NCI-H187 treated with DMSO at 0.1 percent for 48 hours (cell line): Measurements from ENCODE around the gene SKIC8.

Source experiments
- DNase-seq: peaks from one replicate; lab custom pipeline; 2025; lab: John Stamatoyannopoulos, UW

The SKIC8 gene

GRCh38 chr15:78321786-78322185 lies 22.4 kb upstream of the SKIC8 start:
- no peak for DNase-seq

GRCh38 chr15:78321041-78321570 lies 21.7 kb upstream of the SKIC8 start:
- no peak for DNase-seq

- no peak for DNase-seq
Measured at GRCh38 chr15:78320183-78320582, 20.8 kb upstream of the SKIC8 start.

DNA sequence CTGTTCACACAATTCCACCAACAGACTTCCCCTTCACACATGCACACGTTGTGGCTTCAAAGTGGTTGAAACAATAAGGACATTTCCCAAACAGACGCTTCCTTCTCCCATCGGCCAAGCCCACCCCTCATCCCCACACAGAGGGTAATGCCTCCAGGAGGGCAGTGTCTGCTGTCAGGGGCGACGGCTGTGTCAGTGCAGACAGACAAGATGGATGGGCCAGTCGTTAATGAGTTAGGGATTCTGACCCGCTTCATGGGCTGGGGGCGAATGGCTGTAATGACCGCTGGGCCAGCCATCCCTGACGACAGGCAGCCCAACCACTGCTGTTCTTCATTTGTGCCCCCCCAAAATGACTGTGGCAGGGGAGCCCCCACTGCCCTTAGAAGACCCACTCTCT lies 20.2 kb upstream of the SKIC8 start:
- no peak for DNase-seq

GRCh38 chr15:78317145-78317836 lies 17.9 kb upstream of the SKIC8 start:
- DNase-seq: no peak

GRCh38 chr15:78316283-78317083 lies 17.1 kb upstream of the SKIC8 start:
- no peak for DNase-seq

DNA sequence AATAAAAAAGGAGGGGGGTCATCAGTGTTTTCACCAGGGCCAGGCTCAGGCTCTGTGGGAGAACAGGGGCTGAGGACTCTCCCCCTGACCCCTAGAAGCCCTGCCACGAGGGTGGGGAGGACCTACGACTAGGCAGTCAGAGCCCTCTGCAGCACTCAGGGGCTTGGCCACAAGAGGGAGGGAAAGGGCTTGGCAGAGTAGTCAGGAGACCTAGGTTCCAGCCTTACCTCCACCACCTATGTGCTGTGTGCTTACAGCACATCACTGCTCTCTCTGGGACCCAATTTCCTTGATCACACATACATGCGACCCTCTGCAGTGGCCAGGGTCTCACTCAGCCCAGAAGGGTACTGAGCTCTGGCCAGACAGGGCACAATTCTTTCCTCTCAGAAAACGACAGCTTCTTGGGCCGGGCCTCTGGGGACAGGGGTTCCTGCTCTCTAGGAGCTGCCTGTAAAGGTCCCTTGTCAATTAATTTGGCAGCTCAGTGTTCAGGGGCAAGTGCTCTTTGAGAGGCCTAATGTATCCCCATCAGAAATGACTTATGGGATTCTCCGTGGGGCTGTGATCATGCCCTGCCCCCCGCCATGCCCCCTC lies 16.4 kb upstream of the SKIC8 start:
- no peak for DNase-seq

GRCh38 chr15:78314181-78314581 lies 14.8 kb upstream of the SKIC8 start:
- no peak for DNase-seq

DNA sequence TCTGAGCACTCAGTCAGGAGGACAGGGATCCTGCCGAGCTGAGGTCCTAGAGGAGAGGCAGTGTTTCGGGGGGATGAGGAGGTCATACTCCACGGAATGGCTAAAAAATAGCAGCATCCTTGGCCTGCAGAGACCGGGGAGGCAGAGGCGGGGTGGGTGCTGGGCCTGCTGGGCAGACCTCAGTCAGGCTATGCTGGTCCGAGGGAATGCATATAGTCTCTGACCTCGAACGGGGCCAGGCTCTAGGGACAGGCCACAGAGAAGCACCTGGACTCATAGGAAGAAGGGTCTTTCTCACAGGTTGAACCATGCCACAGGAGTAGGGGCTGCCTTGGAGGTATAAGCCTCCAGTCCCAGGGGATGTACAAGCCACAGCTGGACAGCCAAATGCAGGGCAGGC lies 14.0 kb upstream of the SKIC8 start:
- no peak for DNase-seq

- DNase-seq: no peak
Measured at GRCh38 chr15:78312957-78313356, 13.5 kb upstream of the SKIC8 start.

GRCh38 chr15:78312536-78312935 lies 13.1 kb upstream of the SKIC8 start:
- DNase-seq: no peak

DNA sequence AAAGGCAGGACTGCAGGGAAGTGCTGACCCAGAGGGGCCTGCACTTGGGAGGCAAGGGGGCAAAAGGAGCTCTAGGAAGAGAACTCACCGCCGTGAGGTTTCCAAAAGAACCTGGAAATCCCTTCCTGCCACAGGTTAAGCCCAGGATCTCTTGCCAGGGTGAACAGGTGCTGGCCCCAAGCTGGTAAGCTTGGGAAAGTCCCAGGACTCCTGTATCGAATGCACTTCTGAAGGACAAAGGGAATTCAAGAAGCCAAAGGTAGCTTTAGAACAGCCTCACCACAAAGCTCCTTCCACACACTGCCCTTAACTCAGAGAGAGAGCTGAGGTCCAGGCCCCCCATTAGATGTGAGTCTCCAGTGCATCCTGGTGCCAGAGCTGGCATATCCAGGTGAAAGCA lies 11.9 kb upstream of the SKIC8 start:
- DNase-seq: no peak

- DNase-seq: no peak
Measured at GRCh38 chr15:78308422-78309032, 9.1 kb upstream of the SKIC8 start.

- DNase-seq: no peak
Measured at GRCh38 chr15:78307976-78308375, 8.6 kb upstream of the SKIC8 start.

- no peak for DNase-seq
Measured at GRCh38 chr15:78306176-78306774, 6.9 kb upstream of the SKIC8 start.

DNA sequence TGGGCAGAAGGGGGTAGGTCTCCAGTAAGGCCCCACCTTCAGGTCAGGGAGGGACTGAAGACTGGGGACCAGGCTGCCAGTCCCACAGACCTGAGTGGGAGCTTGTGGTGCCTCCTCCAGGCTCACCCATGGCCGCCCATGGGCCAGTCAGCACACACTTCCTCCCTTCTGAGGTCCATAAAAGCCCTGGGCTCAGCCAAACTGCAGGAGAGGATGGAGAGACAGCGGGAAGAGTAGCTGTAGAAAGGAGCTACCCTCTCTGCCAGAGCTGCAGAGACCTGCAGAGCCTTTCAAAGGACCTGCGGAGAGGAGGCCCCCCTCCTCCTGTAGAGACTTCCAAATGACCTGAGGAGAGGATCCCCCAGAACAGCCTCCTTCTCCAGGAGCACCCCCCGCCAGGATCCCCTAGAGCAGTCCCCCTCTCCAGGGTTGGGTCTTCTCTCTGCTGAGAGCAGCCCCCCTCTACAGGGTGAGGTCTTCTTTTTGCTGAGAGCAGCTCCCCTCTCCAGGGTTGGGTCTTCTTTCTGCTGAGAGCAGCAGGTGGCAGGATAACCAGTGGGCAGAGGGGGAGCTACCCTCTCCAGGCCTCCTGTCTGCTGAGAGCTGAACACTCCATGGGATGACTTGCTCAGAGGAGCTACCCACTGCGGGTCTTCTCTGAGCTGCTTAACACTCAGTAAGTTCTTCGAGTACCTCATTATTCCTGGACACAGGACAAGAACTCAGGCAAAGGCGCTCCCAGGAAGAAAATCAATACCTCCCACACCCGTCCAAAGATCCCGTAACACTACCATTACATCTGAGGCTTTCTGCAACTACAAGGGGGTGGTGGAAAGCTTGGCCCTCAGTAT lies 5.0 kb upstream of the SKIC8 start:
- no peak for DNase-seq

DNA sequence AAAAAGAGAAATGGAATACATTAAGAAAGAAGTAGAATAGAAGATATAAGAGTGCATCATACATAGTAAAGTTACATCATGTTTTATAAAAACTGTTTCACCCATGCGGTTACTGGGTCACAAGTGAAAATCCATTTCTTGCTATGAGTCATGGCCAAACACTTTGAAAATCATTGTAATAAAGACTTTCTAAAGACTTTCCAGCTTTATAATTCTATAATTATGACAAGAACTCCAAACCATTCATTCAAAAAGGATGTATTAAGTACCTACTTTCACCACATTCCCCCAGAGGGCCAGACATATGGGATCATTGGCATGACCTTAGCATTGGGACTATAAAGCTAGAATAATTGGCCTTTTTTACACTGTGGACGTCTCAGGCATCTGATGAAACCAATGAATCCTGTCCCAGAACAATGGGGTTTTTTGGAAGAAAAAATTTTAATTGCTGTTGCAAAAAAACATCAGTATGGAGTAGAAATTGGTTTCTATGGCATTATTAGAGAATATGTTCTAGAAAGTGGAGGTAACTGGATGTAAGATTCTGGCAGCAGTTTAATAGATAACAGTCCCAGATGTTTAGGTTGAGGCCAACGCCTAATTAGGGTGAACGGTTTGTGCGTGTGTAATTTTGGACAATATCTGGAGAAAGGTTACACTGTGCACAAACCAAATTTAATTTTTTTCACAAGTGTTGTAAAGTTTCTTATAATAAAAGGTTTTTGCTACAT lies 3.3 kb upstream of the SKIC8 start:
- no peak for DNase-seq

- DNase-seq: no peak
Measured at GRCh38 chr15:78301828-78302227, 2.4 kb upstream of the SKIC8 start.

- no peak for DNase-seq
Measured at GRCh38 chr15:78301326-78301725, 1.9 kb upstream of the SKIC8 start.

- DNase-seq: no peak
Measured at GRCh38 chr15:78292219-78292618, 7.2 kb downstream of the SKIC8 start.

DNA sequence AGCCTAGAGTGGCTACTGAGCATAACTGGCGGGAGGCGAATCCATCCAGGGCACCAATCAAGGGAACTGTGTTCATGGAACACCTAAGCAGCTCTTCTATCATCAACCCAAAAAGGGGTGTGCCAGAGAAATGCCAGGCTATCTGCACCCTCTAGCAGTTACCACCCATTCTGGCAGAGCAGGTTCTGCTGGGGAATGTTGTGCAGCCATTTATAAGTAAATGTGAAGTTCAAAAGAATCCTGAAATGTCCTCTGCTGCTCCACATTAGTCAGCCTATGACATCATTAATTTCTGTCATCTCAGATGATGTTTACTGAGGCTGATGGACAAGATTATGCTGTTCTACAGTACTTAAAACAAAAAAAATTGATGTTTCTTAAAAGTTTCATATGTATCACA lies 7.7 kb downstream of the SKIC8 start:
- DNase-seq: no peak
